GM12864 (cell line): ENCODE measurements around the gene CEP162.

Experiments used
- DNase-seq: peaks from one replicate; pipeline ENCODE4 v3.0.0-alpha.2; 2011; ENCODE audit warnings: low read depth
- H3K4me3 ChIP-seq: 2 replicates; pipeline ENCODE4 v1.5.1; 2011; ENCODE audit warnings: mild to moderate bottlenecking, low read depth, low read length, control low read depth
- TF ChIP-seq, protein P1 (sequence below): IDR thresholded peaks from 2 replicates; pipeline ENCODE4 v1.5.1; 2011; ENCODE audit warnings: low read depth, mild to moderate bottlenecking, moderate library complexity, low read length, control low read depth, inconsistent platforms; ENCODE audit errors: missing control alignments

Gene CEP162

DNA sequence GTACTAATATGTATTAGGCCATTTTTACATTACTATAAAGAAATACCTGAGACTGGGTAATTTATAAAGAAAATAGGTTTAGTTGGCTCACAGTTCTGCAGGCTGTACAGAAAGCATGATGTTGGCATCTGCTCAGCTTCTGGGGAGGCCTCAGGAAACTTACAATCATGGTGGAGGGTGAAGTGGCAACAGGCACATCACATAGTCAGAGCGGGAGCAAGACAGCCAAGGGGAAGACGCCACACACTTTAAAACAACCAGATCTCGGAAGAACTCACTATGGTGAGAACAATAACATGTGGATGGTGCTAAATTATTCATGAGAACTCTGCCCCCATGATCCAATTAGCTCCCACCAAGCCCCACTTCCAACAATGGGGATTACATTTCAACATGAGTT lies 41.3 kb upstream of the CEP162 start:
- no peak overlapping the region for H3K4me3 ChIP-seq
- TF ChIP-seq, protein P1, sequence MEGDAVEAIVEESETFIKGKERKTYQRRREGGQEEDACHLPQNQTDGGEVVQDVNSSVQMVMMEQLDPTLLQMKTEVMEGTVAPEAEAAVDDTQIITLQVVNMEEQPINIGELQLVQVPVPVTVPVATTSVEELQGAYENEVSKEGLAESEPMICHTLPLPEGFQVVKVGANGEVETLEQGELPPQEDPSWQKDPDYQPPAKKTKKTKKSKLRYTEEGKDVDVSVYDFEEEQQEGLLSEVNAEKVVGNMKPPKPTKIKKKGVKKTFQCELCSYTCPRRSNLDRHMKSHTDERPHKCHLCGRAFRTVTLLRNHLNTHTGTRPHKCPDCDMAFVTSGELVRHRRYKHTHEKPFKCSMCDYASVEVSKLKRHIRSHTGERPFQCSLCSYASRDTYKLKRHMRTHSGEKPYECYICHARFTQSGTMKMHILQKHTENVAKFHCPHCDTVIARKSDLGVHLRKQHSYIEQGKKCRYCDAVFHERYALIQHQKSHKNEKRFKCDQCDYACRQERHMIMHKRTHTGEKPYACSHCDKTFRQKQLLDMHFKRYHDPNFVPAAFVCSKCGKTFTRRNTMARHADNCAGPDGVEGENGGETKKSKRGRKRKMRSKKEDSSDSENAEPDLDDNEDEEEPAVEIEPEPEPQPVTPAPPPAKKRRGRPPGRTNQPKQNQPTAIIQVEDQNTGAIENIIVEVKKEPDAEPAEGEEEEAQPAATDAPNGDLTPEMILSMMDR: no peak
- DNase-seq: no peak

- TF ChIP-seq, protein P1: no peak
- DNase-seq: no peak
- H3K4me3 ChIP-seq: no peak overlapping the region
Observed at GRCh38 chr6:84263557-84263956, 36.1 kb upstream of the CEP162 start.

GRCh38 chr6:84260926-84261325 lies 33.5 kb upstream of the CEP162 start:
- TF ChIP-seq, protein P1: no peak
- no peak overlapping the region for H3K4me3 ChIP-seq
- DNase-seq: no peak

- TF ChIP-seq, protein P1: no peak
- no peak overlapping the region for H3K4me3 ChIP-seq
- no peak for DNase-seq
Observed at GRCh38 chr6:84260196-84260595, 32.8 kb upstream of the CEP162 start.

DNA sequence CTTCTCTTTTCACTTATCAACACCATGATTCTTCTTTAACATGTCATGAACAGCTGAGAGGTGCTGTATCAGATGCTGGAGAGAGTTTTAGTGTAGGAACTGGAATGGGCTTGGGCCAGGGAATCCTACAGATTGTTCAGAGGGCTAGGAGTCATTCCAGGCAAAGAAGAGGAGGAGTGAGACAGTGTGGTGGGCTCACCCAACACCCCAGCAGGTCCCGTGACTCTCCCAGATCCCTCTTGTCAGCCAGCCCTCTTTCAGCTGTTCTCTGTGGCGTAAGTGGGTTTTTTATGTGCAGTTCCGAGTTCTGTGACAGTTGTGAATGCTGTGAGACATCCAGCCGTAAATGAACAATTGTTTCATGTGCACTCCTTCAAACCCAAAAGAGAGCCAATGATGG lies 31.4 kb upstream of the CEP162 start:
- no peak overlapping the region for H3K4me3 ChIP-seq
- TF ChIP-seq, protein P1: no peak
- no peak for DNase-seq

- DNase-seq: no peak
- TF ChIP-seq, protein P1: no peak
- no peak overlapping the region for H3K4me3 ChIP-seq
Observed at GRCh38 chr6:84258268-84258667, 30.8 kb upstream of the CEP162 start.

DNA sequence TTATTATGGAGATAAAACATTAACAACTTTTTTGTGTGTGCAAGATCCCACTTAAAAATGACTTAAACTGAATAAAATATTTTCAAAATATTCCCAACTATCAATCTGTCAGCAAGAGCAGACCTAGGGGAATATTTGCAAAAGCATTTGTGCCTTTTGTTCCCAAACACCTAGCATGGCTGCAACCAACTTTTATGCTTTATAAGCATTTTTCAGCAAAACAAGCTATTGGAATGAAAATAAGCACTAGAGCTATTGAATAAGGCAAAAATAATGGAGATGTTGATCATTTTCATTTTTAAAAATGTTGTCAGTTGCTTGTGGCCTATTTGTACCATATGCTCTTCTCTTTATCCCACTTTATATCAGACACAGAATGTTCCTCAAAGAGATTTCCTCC lies 28.2 kb upstream of the CEP162 start:
- TF ChIP-seq, protein P1: no peak
- no peak overlapping the region for H3K4me3 ChIP-seq
- DNase-seq: no peak
